HEK293 (cell line): ENCODE results near the gene FZD10.

ENCODE experiments used
- CTCF ChIA-PET: fragments of 350-600 bp; formaldehyde crosslinking; extraction: SDS; loops from one replicate; lab custom pipeline; 2021; ENCODE audit warnings: antibody characterized with exemption; lab: Yijun Ruan, JAX
- POLR2A ChIA-PET: fragments of 300-600 bp; formaldehyde crosslinking; extraction: SDS; loops from one replicate; lab custom pipeline; 2020; ENCODE audit warnings: antibody characterized with exemption, inconsistent platforms; lab: Yijun Ruan, JAX
- H3K27ac ChIP-seq: fragments of 200-500 bp; sonication (Bioruptor generic); 2 replicates; pipeline ENCODE4 v1.5.1; 2014; ENCODE audit warnings: low read depth, low read length, control low read depth, inconsistent platforms; ENCODE audit errors: extremely low read depth
- H3K36me3 ChIP-seq, 2 experiments: fragments of 200-500 bp in 1 of 2; sonication (Bioruptor generic) in 1 of 2; 1 replicate in 1 of 2; 2 replicates in 1 of 2; pipeline ENCODE4 v1.5.1; 2014 to 2017; ENCODE audit warnings: inconsistent platforms in 2 of 2, low read length in 2 of 2; ENCODE audit not compliant: control insufficient read depth in 2 of 2, insufficient read depth in 1 of 2
- H3K4me1 ChIP-seq: fragments of 200-500 bp; sonication (Bioruptor generic); 2 replicates; pipeline ENCODE4 v1.5.1; 2014; ENCODE audit warnings: mild to moderate bottlenecking, low read length, inconsistent platforms; ENCODE audit not compliant: control insufficient read depth, insufficient read depth
- H3K4me3 ChIP-seq: 2 replicates; pipeline ENCODE4 v1.5.1; 2011; ENCODE audit warnings: low read depth, mild to moderate bottlenecking, control low read depth, low read length, moderate library complexity
- H3K9me3 ChIP-seq: fragments of 200-500 bp; sonication (Bioruptor generic); 2 replicates; pipeline ENCODE4 v1.5.1; 2014; ENCODE audit warnings: low read depth, low read length, inconsistent platforms; ENCODE audit not compliant: control insufficient read depth, insufficient read depth
- BCL11A ChIP-seq: fragments of 450-650 bp; formaldehyde crosslinking; IDR thresholded peaks from 2 replicates; pipeline ENCODE4 v1.5.1; 2016; ENCODE audit warnings: low read depth, missing biosample characterization, missing genetic modification characterization
- GLIS2 ChIP-seq: fragments of 450-650 bp; formaldehyde crosslinking; IDR thresholded peaks from 2 replicates; pipeline ENCODE4 v1.5.1; 2016; ENCODE audit warnings: missing biosample characterization, missing genetic modification characterization
- PRDM2 ChIP-seq: fragments of 450-650 bp; formaldehyde crosslinking; IDR thresholded peaks from 2 replicates; pipeline ENCODE4 v1.5.1; 2016; ENCODE audit warnings: missing biosample characterization, missing genetic modification characterization, borderline replicate concordance
- SCRT1 ChIP-seq: fragments of 450-650 bp; formaldehyde crosslinking; IDR thresholded peaks from 2 replicates; pipeline ENCODE4 v1.5.1; 2016; ENCODE audit warnings: missing biosample characterization, missing genetic modification characterization, borderline replicate concordance
- SETDB1 ChIP-seq: IDR thresholded peaks from one replicate; pipeline ENCODE4 v1.6.1; 2017; ENCODE audit warnings: mild to moderate bottlenecking, low read length, moderate library complexity, mixed read lengths; ENCODE audit not compliant: insufficient read length
- TRIM28 ChIP-seq: IDR thresholded peaks from 2 replicates; pipeline ENCODE4 v1.6.1; 2011; ENCODE audit warnings: low read length, control low read depth, borderline replicate concordance
- YY1 ChIP-seq: fragments of 450-650 bp; formaldehyde crosslinking; IDR thresholded peaks from 2 replicates; pipeline ENCODE4 v1.5.1; 2018; ENCODE audit warnings: missing biosample characterization, missing genetic modification characterization
- ZNF155 ChIP-seq: fragments of 450-650 bp; formaldehyde crosslinking; IDR thresholded peaks from 2 replicates; pipeline ENCODE4 v1.5.1; 2016; ENCODE audit warnings: missing biosample characterization, missing genetic modification characterization
- ZNF174 ChIP-seq: fragments of 450-650 bp; formaldehyde crosslinking; IDR thresholded peaks from 2 replicates; pipeline ENCODE4 v1.5.0; 2017; ENCODE audit warnings: missing biosample characterization, mild to moderate bottlenecking, missing genetic modification characterization
- ZNF280D ChIP-seq: fragments of 450-650 bp; formaldehyde crosslinking; IDR thresholded peaks from 2 replicates; pipeline ENCODE4 v1.5.1; 2016; ENCODE audit warnings: missing biosample characterization, missing genetic modification characterization
- ZNF354C ChIP-seq: fragments of 450-650 bp; formaldehyde crosslinking; IDR thresholded peaks from 2 replicates; pipeline ENCODE4 v1.5.1; 2016; ENCODE audit warnings: missing biosample characterization, missing genetic modification characterization, low read depth, borderline replicate concordance
- ZNF394 ChIP-seq: fragments of 450-650 bp; formaldehyde crosslinking; IDR thresholded peaks from 2 replicates; pipeline ENCODE4 v1.5.1; 2016; ENCODE audit warnings: missing biosample characterization, missing genetic modification characterization, mild to moderate bottlenecking, moderate library complexity, borderline replicate concordance
- ZNF423 ChIP-seq: fragments of 450-650 bp; formaldehyde crosslinking; IDR thresholded peaks from 2 replicates; pipeline ENCODE4 v1.5.1; 2016; ENCODE audit warnings: missing biosample characterization, missing genetic modification characterization
- ZNF548 ChIP-seq: fragments of 450-650 bp; formaldehyde crosslinking; IDR thresholded peaks from 2 replicates; pipeline ENCODE4 v1.5.1; 2016; ENCODE audit warnings: missing biosample characterization, missing genetic modification characterization
- ZNF571 ChIP-seq: fragments of 450-650 bp; formaldehyde crosslinking; IDR thresholded peaks from 2 replicates; pipeline ENCODE4 v1.5.0; 2017; ENCODE audit warnings: missing biosample characterization, missing genetic modification characterization
- ZNF610 ChIP-seq: fragments of 450-650 bp; formaldehyde crosslinking; IDR thresholded peaks from 2 replicates; pipeline ENCODE4 v1.5.1; 2016; ENCODE audit warnings: missing biosample characterization, missing genetic modification characterization, borderline replicate concordance
- TF ChIP-seq, protein P1 (sequence below): IDR thresholded peaks from 2 replicates; pipeline ENCODE4 v1.6.1; 2011; ENCODE audit warnings: mild to moderate bottlenecking, low read depth, low read length, borderline replicate concordance
- TF ChIP-seq, protein P2 (sequence below): fragments of 450-650 bp; formaldehyde crosslinking; IDR thresholded peaks from 2 replicates; pipeline ENCODE4 v1.5.1; 2017; ENCODE audit warnings: missing biosample characterization, mild to moderate bottlenecking, missing genetic modification characterization, moderate library complexity
- TF ChIP-seq, protein P3 (sequence below): fragments of 450-650 bp; formaldehyde crosslinking; IDR thresholded peaks from 2 replicates; pipeline ENCODE4 v1.5.1; 2017; ENCODE audit warnings: missing biosample characterization, missing genetic modification characterization

The FZD10 gene

DNA sequence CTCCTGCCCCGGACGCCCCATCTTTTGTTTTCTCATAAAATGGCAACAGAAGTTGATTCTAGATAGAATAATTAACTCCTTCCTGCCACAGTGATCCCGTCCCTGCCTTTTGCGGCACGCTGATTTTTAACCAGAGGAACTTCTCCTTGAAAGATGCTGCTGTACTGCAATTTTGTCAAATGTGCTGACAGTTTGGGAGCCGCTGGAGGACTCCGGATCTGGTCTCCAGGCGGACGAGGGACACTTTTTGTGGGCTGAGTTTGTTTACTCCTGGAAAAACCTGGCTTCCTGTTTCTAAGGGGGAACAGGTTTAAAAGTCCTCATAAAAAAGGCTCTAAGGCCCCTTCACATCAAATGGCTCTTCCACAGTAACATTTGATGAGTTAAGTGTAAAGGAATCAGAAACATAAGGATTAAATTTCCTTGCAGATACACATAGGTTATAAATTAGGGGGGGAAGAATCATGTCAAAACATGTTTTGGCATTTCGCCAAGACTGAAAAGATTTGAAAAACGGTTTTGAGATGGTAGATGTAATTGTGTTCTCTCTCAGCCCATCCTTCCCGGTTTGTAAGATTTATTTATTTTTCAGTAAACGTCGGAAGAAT, 15.5 kb downstream of the FZD10 start:
- no peak overlapping the region for H3K27ac ChIP-seq
- H3K4me1 ChIP-seq, result no peaks in the 10 kb centered on the region
- H3K36me3 ChIP-seq, result no peaks in the 10 kb centered on the region
- no peak overlapping the region for H3K4me3 ChIP-seq
- ChIA-PET CTCF (no interaction called here), POLR2A (no interaction called here)
- TF ChIP-seq GLIS2 (no peak), TRIM28 (peak; percentile 40; the same call in 1 of the 2 replicates)
- TF ChIP-seq, all 188 proteins: peak for 1
- H3K9me3 ChIP-seq, result no peaks in the 10 kb centered on the region

- H3K27ac ChIP-seq, result no peak overlapping the region
- H3K9me3 ChIP-seq, result no peaks in the 10 kb centered on the region
- POLR2A ChIA-PET, result no interaction called here
- TF ChIP-seq, protein P1, sequence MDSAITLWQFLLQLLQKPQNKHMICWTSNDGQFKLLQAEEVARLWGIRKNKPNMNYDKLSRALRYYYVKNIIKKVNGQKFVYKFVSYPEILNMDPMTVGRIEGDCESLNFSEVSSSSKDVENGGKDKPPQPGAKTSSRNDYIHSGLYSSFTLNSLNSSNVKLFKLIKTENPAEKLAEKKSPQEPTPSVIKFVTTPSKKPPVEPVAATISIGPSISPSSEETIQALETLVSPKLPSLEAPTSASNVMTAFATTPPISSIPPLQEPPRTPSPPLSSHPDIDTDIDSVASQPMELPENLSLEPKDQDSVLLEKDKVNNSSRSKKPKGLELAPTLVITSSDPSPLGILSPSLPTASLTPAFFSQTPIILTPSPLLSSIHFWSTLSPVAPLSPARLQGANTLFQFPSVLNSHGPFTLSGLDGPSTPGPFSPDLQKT, result no peak
- TF ChIP-seq ZNF548, result no peak
- TF ChIP-seq ZNF571 (tag by site-specific recombination), result no peak
- TF ChIP-seq ZNF174 (tag by site-specific recombination), result no peak
- no peak for TF ChIP-seq GLIS2
- no peak for TF ChIP-seq ZNF155 (tag by site-specific recombination)
- TF ChIP-seq, protein P2, sequence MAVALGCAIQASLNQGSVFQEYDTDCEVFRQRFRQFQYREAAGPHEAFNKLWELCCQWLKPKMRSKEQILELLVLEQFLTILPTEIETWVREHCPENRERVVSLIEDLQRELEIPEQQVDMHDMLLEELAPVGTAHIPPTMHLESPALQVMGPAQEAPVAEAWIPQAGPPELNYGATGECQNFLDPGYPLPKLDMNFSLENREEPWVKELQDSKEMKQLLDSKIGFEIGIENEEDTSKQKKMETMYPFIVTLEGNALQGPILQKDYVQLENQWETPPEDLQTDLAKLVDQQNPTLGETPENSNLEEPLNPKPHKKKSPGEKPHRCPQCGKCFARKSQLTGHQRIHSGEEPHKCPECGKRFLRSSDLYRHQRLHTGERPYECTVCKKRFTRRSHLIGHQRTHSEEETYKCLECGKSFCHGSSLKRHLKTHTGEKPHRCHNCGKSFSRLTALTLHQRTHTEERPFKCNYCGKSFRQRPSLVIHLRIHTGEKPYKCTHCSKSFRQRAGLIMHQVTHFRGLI (tag by site-specific recombination), result no peak
- TF ChIP-seq ZNF423 (tag by site-specific recombination), result no peak
- TF ChIP-seq BCL11A (tag by site-specific recombination), result no peak
- TF ChIP-seq PRDM2 (tag by site-specific recombination), result no peak
- TF ChIP-seq SCRT1 (tag by site-specific recombination), result no peak
- TF ChIP-seq ZNF394 (tag by site-specific recombination), result no peak
- H3K36me3 ChIP-seq, result no peaks in the 10 kb centered on the region
- no peak overlapping the region for H3K4me3 ChIP-seq
- no peaks in the 10 kb centered on the region for H3K4me1 ChIP-seq
- CTCF ChIA-PET, result no interaction called here
Measured at GRCh38 chr12:130178282-130178681, 16.0 kb downstream of the FZD10 start.

- Histone ChIP-seq H3K27ac (no peak overlapping the region), H3K36me3 (no peaks in the 10 kb centered on the region), H3K9me3 (no peaks in the 10 kb centered on the region), H3K4me1 (no peaks in the 10 kb centered on the region), H3K4me3 (no peak overlapping the region)
- ChIA-PET POLR2A (no interaction called here), CTCF (no interaction called here)
- TF ChIP-seq ZNF280D (tag by site-specific recombination) (no peak), ZNF610 (tag by site-specific recombination) (no peak), YY1 (tag by site-specific recombination) (no peak), ZNF354C (no peak), SETDB1 (no peak)
- TF ChIP-seq, protein P3, sequence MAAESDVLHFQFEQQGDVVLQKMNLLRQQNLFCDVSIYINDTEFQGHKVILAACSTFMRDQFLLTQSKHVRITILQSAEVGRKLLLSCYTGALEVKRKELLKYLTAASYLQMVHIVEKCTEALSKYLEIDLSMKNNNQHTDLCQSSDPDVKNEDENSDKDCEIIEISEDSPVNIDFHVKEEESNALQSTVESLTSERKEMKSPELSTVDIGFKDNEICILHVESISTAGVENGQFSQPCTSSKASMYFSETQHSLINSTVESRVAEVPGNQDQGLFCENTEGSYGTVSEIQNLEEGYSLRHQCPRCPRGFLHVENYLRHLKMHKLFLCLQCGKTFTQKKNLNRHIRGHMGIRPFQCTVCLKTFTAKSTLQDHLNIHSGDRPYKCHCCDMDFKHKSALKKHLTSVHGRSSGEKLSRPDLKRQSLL (tag by site-specific recombination), result no peak
Measured at GRCh38 chr12:130179191-130179590, 16.9 kb downstream of the FZD10 start.
